ENCODE measurements around the gene CD209. TPM values are rescaled to one million over a fixed set of nuclear protein-coding genes. Genes with fewer than 3 reads are reported as not detected.

CD209 gene
- polyA plus RNA-seq, 3 donors: 1.1 to 2.1 (median 1.8) TPM

- H3K9me3 Mint-ChIP-seq: peaks cover 0 to 3% (median 0%) of the 10 kb centered on the region in 7 donors
- peak overlapping the region; percentile 84 to 91 (median 88) for H3K27ac Mint-ChIP-seq
- DNase-seq: peak in 2 of 3 donors; percentile 28 to 42
Measured at GRCh38 chr19:7740682-7741054, 6.7 kb downstream of the CD209 start.

More at GRCh38 chr19:7740682-7741054, 6.7 kb downstream of the CD209 start:
- H3K4me1 Mint-ChIP-seq: peaks cover 42% of the 10 kb centered on the region
- Histone ChIP-seq H3K4me1 (ENCODE audit: control insufficient read depth in 1 of 2, insufficient read depth in 2 of 2, low read length in 2 of 2) (peaks cover 31% of the 10 kb centered on the region in 2 donors), H3K27ac (ENCODE audit: low read depth in 1 of 2, low read length in 2 of 2) (peak overlapping the region; percentile 72 to 79), H3K9ac (ENCODE audit: insufficient read depth, low read length, poor library complexity, severe bottlenecking) (peak overlapping the region; percentile 59), H4K20me1 (ENCODE audit: insufficient read depth, low read length) (no peaks in the 10 kb centered on the region), H3K4me2 (replicated peaks; ENCODE audit: extremely low read depth, low read length, poor library complexity, severe bottlenecking) (peak overlapping the region; percentile 72), H3K79me2 (ENCODE audit: insufficient read depth, low read length) (no peaks in the 10 kb centered on the region), H3K4me3 (replicated peaks in 1 of 3; ENCODE audit: low read depth in 2 of 3, low read length in 3 of 3) (peak overlapping the region; percentile 31 to 71 (median 48)), H3K9me3 (replicated peaks in 1 of 2; ENCODE audit: control insufficient read depth in 1 of 2, insufficient read depth in 1 of 2, low read length in 2 of 2) (no peaks in the 10 kb centered on the region), H3K27me3 (ENCODE audit: control insufficient read depth in 2 of 2, insufficient read depth in 2 of 2, low read length in 2 of 2) (no peaks in the 10 kb centered on the region), H3K36me3 (replicated peaks in 1 of 2; ENCODE audit: control insufficient read depth in 1 of 2, insufficient read depth in 2 of 2, low read length in 2 of 2) (no peaks in the 10 kb centered on the region), H2AFZ (ENCODE audit: insufficient read depth, low read depth, low read length, poor library complexity, severe bottlenecking) (peak overlapping the region; percentile 73)
- H3K27me3 Mint-ChIP-seq (ENCODE audit: low read depth in 3 of 3): peaks cover 0 to 17% (median 2%) of the 10 kb centered on the region in 3 donors
- intact Hi-C loops (cut with micrococcal nuclease): loop anchor here in 1 of 2 donors (5.0 kb wide), 1 partner anchor 43 kb away; no protein-coding TSS in a partner anchor
- 6% methylated on average over 4 of the region's 6 CpGs for WGBS (ENCODE audit: insufficient coverage)
- peaks cover 0 to 2% of the 10 kb centered on the region in 2 donors for H3K36me3 Mint-ChIP-seq
- no peak for TF ChIP-seq CTCF (IDR thresholded peaks at IDR 0.05)
- H3K4me3 Mint-ChIP-seq: peak overlapping the region; percentile 71 to 88

All from CD14-positive monocyte (primary cell).